ENCODE data around the gene RALGDS.

DNA sequence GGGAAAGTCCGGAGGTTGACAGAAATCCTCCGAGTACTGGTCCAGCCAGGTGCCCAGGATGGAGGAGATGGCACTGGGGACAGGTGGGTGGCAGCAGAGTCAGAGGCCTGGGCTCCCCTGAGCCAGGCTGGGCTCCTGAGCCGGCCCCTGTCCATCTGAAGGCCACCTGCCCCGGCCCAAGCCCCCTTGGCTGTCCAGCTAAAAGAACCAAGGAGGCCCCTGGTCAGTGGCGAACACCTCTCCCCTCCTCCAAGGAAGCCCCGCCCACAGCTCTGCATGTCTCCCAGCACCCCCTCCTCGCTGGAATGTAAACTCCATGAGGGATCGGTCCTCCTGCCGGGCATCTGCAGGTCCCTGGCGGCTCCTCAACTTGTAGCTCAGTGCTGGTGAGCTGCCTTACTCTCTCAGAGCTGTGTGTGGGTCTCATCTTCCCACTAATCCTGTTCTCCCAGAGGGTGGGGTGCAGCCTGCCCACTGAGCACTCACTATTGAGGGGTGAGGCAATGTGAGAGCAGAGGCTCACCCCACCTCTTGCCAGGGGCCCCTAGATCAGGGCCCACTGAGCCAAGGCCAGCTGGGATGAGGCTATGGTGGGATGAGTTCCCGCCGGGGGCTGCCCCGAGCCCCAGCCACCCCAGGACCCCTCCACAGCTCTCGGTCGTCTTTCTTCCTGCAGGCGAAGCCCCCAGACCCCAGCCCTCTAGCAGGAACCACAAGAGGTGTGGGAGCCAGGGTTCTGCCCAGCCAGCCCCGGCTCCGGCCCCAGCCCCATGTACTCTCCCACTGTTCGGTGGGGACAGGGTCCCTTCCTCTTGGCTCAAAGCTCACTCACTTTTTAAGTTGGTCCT lies 12.0 kb downstream of the RALGDS start:
- TF ChIP-seq, protein P1, sequence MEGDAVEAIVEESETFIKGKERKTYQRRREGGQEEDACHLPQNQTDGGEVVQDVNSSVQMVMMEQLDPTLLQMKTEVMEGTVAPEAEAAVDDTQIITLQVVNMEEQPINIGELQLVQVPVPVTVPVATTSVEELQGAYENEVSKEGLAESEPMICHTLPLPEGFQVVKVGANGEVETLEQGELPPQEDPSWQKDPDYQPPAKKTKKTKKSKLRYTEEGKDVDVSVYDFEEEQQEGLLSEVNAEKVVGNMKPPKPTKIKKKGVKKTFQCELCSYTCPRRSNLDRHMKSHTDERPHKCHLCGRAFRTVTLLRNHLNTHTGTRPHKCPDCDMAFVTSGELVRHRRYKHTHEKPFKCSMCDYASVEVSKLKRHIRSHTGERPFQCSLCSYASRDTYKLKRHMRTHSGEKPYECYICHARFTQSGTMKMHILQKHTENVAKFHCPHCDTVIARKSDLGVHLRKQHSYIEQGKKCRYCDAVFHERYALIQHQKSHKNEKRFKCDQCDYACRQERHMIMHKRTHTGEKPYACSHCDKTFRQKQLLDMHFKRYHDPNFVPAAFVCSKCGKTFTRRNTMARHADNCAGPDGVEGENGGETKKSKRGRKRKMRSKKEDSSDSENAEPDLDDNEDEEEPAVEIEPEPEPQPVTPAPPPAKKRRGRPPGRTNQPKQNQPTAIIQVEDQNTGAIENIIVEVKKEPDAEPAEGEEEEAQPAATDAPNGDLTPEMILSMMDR (IDR thresholded peaks at IDR 0.05) = no peak
- no peak for TF ChIP-seq POLR2A (IDR thresholded peaks at IDR 0.05)

All from esophagus squamous epithelium (tissue), 4 donors.